ENCODE results near the gene PDCD2L.
A peak's percentile ranks its signal among the peaks of the same experiment; 100 is the strongest.

Gene PDCD2L

DNA sequence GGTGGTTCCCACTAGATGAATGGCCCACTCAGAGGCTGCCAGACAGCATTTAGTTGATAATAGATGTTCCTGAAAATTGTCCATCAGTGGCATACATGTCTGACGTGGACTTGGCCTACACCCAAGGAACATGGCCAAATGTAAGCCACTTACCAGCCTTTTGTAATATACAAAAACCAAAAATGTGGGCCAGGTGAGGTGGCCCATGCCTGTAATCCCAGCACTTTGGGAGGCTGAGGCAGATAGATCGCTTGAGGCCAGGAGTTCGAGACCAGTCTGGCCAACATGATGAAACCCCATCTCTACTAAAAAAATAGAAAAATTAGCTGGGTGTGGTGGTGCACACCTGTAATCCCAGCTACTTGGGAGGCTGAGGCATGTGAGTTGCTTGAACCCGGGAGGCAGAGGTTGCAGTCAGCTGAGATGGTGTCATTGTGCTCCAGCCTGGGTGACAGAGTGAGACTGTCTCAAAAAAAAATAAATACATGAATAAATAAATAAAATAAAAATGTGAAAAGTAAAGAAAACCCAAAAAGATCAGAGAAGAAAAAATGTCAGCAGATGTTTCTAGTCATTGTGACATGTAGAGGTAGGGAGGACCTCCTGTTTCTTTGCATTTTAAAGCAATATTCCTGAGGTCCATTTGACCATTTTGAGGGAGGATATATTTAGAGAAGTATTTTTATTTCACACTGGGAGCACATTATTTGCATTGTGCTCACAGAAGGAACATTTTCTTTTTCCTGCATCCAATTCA, 70.2 kb downstream of the PDCD2L start (continued):
- TF ChIP-seq, protein P1, sequence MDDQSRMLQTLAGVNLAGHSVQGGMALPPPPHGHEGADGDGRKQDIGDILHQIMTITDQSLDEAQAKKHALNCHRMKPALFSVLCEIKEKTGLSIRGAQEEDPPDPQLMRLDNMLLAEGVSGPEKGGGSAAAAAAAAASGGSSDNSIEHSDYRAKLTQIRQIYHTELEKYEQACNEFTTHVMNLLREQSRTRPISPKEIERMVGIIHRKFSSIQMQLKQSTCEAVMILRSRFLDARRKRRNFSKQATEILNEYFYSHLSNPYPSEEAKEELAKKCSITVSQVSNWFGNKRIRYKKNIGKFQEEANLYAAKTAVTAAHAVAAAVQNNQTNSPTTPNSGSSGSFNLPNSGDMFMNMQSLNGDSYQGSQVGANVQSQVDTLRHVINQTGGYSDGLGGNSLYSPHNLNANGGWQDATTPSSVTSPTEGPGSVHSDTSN (CRISPR knock-in tag; IDR thresholded peaks at IDR 0.05): no peak
- no peak for TF ChIP-seq ZNF341 (tag by site-specific recombination; IDR thresholded peaks at IDR 0.05; ENCODE audit: low read depth)
- no peak for TF ChIP-seq ZNF157 (tag by site-specific recombination; IDR thresholded peaks at IDR 0.05)
- no peak for TF ChIP-seq ZNF585B (tag by site-specific recombination; IDR thresholded peaks at IDR 0.05)
- TF ChIP-seq, protein P2, sequence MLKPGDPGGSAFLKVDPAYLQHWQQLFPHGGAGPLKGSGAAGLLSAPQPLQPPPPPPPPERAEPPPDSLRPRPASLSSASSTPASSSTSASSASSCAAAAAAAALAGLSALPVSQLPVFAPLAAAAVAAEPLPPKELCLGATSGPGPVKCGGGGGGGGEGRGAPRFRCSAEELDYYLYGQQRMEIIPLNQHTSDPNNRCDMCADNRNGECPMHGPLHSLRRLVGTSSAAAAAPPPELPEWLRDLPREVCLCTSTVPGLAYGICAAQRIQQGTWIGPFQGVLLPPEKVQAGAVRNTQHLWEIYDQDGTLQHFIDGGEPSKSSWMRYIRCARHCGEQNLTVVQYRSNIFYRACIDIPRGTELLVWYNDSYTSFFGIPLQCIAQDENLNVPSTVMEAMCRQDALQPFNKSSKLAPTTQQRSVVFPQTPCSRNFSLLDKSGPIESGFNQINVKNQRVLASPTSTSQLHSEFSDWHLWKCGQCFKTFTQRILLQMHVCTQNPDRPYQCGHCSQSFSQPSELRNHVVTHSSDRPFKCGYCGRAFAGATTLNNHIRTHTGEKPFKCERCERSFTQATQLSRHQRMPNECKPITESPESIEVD (tag by site-specific recombination; IDR thresholded peaks at IDR 0.05): no peak
- TF ChIP-seq REPIN1 (tag by site-specific recombination; IDR thresholded peaks at IDR 0.05; ENCODE audit: low read depth): 0 out of 2 replicates have a peak, but pooled peaks have one; percentile 39
- TF ChIP-seq, protein P3, sequence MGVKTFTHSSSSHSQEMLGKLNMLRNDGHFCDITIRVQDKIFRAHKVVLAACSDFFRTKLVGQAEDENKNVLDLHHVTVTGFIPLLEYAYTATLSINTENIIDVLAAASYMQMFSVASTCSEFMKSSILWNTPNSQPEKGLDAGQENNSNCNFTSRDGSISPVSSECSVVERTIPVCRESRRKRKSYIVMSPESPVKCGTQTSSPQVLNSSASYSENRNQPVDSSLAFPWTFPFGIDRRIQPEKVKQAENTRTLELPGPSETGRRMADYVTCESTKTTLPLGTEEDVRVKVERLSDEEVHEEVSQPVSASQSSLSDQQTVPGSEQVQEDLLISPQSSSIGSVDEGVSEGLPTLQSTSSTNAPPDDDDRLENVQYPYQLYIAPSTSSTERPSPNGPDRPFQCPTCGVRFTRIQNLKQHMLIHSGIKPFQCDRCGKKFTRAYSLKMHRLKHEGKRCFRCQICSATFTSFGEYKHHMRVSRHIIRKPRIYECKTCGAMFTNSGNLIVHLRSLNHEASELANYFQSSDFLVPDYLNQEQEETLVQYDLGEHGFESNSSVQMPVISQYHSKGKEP (tag by site-specific recombination; IDR thresholded peaks at IDR 0.05): no peak
- no peak for TF ChIP-seq ZNF843 (tag by site-specific recombination; IDR thresholded peaks at IDR 0.05)
- TF ChIP-seq MYNN (tag by site-specific recombination; IDR thresholded peaks at IDR 0.05; ENCODE audit: borderline replicate concordance): no peak
- no peak for TF ChIP-seq KLF10 (tag by site-specific recombination; IDR thresholded peaks at IDR 0.05)
- TF ChIP-seq, protein P4, sequence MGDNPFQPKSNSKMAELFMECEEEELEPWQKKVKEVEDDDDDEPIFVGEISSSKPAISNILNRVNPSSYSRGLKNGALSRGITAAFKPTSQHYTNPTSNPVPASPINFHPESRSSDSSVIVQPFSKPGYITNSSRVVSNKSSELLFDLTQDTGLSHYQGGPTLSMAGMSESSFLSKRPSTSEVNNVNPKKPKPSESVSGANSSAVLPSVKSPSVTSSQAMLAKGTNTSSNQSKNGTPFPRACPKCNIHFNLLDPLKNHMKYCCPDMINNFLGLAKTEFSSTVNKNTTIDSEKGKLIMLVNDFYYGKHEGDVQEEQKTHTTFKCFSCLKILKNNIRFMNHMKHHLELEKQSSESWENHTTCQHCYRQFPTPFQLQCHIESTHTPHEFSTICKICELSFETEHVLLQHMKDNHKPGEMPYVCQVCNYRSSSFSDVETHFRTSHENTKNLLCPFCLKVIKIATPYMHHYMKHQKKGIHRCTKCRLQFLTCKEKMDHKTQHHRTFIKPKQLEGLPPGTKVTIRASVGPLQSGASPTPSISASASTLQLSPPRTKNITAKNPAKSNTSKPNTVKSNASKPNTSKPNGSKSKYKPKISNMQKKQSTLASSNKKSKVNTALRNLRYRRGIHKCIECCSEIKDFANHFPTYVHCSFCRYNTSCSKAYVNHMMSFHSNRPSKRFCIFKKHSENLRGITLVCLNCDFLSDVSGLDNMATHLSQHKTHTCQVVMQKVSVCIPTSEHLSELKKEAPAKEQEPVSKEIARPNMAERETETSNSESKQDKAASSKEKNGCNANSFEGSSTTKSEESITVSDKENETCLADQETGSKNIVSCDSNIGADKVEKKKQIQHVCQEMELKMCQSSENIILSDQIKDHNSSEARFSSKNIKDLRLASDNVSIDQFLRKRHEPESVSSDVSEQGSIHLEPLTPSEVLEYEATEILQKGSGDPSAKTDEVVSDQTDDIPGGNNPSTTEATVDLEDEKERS (tag by site-specific recombination; IDR thresholded peaks at IDR 0.05): peak; percentile 81
- TF ChIP-seq ZNF146 (tag by site-specific recombination; IDR thresholded peaks at IDR 0.05): no peak
- no peak for TF ChIP-seq ZNF654 (tag by site-specific recombination; IDR thresholded peaks at IDR 0.05; ENCODE audit: low read depth)
- TF ChIP-seq, protein P5, sequence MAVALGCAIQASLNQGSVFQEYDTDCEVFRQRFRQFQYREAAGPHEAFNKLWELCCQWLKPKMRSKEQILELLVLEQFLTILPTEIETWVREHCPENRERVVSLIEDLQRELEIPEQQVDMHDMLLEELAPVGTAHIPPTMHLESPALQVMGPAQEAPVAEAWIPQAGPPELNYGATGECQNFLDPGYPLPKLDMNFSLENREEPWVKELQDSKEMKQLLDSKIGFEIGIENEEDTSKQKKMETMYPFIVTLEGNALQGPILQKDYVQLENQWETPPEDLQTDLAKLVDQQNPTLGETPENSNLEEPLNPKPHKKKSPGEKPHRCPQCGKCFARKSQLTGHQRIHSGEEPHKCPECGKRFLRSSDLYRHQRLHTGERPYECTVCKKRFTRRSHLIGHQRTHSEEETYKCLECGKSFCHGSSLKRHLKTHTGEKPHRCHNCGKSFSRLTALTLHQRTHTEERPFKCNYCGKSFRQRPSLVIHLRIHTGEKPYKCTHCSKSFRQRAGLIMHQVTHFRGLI (tag by site-specific recombination; IDR thresholded peaks at IDR 0.05): no peak
- TF ChIP-seq, protein P6, sequence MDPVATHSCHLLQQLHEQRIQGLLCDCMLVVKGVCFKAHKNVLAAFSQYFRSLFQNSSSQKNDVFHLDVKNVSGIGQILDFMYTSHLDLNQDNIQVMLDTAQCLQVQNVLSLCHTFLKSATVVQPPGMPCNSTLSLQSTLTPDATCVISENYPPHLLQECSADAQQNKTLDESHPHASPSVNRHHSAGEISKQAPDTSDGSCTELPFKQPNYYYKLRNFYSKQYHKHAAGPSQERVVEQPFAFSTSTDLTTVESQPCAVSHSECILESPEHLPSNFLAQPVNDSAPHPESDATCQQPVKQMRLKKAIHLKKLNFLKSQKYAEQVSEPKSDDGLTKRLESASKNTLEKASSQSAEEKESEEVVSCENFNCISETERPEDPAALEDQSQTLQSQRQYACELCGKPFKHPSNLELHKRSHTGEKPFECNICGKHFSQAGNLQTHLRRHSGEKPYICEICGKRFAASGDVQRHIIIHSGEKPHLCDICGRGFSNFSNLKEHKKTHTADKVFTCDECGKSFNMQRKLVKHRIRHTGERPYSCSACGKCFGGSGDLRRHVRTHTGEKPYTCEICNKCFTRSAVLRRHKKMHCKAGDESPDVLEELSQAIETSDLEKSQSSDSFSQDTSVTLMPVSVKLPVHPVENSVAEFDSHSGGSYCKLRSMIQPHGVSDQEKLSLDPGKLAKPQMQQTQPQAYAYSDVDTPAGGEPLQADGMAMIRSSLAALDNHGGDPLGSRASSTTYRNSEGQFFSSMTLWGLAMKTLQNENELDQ (tag by site-specific recombination; IDR thresholded peaks at IDR 0.05; ENCODE audit: low read depth): no peak
- TF ChIP-seq, protein P7, sequence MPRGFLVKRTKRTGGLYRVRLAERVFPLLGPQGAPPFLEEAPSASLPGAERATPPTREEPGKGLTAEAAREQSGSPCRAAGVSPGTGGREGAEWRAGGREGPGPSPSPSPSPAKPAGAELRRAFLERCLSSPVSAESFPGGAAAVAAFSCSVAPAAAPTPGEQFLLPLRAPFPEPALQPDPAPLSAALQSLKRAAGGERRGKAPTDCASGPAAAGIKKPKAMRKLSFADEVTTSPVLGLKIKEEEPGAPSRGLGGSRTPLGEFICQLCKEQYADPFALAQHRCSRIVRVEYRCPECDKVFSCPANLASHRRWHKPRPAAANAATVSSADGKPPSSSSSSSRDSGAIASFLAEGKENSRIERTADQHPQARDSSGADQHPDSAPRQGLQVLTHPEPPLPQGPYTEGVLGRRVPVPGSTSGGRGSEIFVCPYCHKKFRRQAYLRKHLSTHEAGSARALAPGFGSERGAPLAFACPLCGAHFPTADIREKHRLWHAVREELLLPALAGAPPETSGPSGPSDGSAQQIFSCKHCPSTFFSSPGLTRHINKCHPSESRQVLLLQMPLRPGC (tag by site-specific recombination; IDR thresholded peaks at IDR 0.05): peak; percentile 16; the same call in 1 of the 2 replicates
- TF ChIP-seq, protein P8, sequence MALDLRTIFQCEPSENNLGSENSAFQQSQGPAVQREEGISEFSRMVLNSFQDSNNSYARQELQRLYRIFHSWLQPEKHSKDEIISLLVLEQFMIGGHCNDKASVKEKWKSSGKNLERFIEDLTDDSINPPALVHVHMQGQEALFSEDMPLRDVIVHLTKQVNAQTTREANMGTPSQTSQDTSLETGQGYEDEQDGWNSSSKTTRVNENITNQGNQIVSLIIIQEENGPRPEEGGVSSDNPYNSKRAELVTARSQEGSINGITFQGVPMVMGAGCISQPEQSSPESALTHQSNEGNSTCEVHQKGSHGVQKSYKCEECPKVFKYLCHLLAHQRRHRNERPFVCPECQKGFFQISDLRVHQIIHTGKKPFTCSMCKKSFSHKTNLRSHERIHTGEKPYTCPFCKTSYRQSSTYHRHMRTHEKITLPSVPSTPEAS (tag by site-specific recombination; IDR thresholded peaks at IDR 0.05): no peak
- TF ChIP-seq ZNF16 (tag by site-specific recombination; IDR thresholded peaks at IDR 0.05; ENCODE audit: low read depth): 0 out of 2 replicates have a peak, but pooled peaks have one; percentile 22
- TF ChIP-seq GLI4 (tag by site-specific recombination; IDR thresholded peaks at IDR 0.05): no peak
- TF ChIP-seq, protein P9, sequence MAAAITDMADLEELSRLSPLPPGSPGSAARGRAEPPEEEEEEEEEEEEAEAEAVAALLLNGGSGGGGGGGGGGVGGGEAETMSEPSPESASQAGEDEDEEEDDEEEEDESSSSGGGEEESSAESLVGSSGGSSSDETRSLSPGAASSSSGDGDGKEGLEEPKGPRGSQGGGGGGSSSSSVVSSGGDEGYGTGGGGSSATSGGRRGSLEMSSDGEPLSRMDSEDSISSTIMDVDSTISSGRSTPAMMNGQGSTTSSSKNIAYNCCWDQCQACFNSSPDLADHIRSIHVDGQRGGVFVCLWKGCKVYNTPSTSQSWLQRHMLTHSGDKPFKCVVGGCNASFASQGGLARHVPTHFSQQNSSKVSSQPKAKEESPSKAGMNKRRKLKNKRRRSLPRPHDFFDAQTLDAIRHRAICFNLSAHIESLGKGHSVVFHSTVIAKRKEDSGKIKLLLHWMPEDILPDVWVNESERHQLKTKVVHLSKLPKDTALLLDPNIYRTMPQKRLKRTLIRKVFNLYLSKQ (tag by site-specific recombination; IDR thresholded peaks at IDR 0.05; ENCODE audit: borderline replicate concordance): no peak
- TF ChIP-seq ZBTB7A (tag by site-specific recombination; IDR thresholded peaks at IDR 0.05; ENCODE audit: low read depth): no peak
- peak; percentile 97 for TF ChIP-seq ZNF677 (tag by site-specific recombination; IDR thresholded peaks at IDR 0.05)
